Activated CD8-positive, alpha-beta T cell treated with anti-CD3 and anti-CD28 coated beads for 36 hours (primary cell): Measurements from ENCODE around the gene DTX3. TPM values are rescaled to one million over a fixed set of nuclear protein-coding genes. Genes with fewer than 3 reads are reported as not detected.

ENCODE experiments used
- ATAC-seq: fragments of 200-7000 bp; cut with Tn5 transposase; one replicate; pipeline ENCODE4 v1.10.0; 2021; ENCODE audit warnings: mild to moderate bottlenecking, moderate library complexity
- CTCF ChIA-PET: fragments of 350-600 bp; sonication (Branson Sonifier 250); formaldehyde crosslinking; loops from one replicate; lab custom pipeline; 2021; ENCODE audit warnings: antibody characterized with exemption; lab: Charles Lee
- POLR2A ChIA-PET: fragments of 350-600 bp; sonication (Branson Sonifier 250); formaldehyde crosslinking; loops from one replicate; lab custom pipeline; 2021; ENCODE audit warnings: antibody characterized with exemption; lab: Charles Lee
- DNase-seq: peaks from one replicate; pipeline ENCODE4 v3.0.0-alpha.2; 2020
- H3K27ac Mint-ChIP-seq: one replicate; pipeline ENCODE4 v1.8.0; 2021; ENCODE audit warnings: mild to moderate bottlenecking, mixed read lengths
- H3K27me3 Mint-ChIP-seq: one replicate; pipeline ENCODE4 v1.8.0; 2021; ENCODE audit warnings: mixed read lengths
- H3K36me3 Mint-ChIP-seq: one replicate; pipeline ENCODE4 v1.8.0; 2021; ENCODE audit warnings: low read depth, mixed read lengths
- H3K4me1 Mint-ChIP-seq: one replicate; pipeline ENCODE4 v1.8.0; 2021; ENCODE audit warnings: low read depth, mixed read lengths
- H3K4me3 Mint-ChIP-seq: one replicate; pipeline ENCODE4 v1.8.0; 2021; ENCODE audit warnings: mild to moderate bottlenecking, moderate library complexity, mixed read lengths
- H3K9me3 Mint-ChIP-seq: one replicate; pipeline ENCODE4 v1.8.0; 2021; ENCODE audit warnings: mixed read lengths
- intact Hi-C: fragments of 100-400 bp; cut with micrococcal nuclease; formaldehyde crosslinking; loops from one replicate; pipeline ENCODE4 v1.10.0; 2022
- total RNA-seq, 2 experiments: library from RNA; stranded (reverse); gene quantifications; one replicate each; pipeline ENCODE4 v1.2.3, GENCODE V29; 2021
- TF ChIP-seq, protein P1 (sequence below): fragments of 200-600 bp; IDR thresholded peaks from one replicate; pipeline ENCODE4 v1.8.0; 2022; ENCODE audit warnings: antibody characterized with exemption, mild to moderate bottlenecking

Gene DTX3
- total RNA-seq, 2 experiments from 2014 or later: 13.7 to 15.1 TPM

GRCh38 chr12:57620936-57621496 lies 16.4 kb downstream of the DTX3 start:
- H3K4me3 Mint-ChIP-seq: peak overlapping the region; percentile 64
- no peak overlapping the region for H3K27ac Mint-ChIP-seq
- ATAC-seq (no peak), DNase-seq (peak; percentile 33)
- TF ChIP-seq, protein P1, sequence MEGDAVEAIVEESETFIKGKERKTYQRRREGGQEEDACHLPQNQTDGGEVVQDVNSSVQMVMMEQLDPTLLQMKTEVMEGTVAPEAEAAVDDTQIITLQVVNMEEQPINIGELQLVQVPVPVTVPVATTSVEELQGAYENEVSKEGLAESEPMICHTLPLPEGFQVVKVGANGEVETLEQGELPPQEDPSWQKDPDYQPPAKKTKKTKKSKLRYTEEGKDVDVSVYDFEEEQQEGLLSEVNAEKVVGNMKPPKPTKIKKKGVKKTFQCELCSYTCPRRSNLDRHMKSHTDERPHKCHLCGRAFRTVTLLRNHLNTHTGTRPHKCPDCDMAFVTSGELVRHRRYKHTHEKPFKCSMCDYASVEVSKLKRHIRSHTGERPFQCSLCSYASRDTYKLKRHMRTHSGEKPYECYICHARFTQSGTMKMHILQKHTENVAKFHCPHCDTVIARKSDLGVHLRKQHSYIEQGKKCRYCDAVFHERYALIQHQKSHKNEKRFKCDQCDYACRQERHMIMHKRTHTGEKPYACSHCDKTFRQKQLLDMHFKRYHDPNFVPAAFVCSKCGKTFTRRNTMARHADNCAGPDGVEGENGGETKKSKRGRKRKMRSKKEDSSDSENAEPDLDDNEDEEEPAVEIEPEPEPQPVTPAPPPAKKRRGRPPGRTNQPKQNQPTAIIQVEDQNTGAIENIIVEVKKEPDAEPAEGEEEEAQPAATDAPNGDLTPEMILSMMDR: no peak
- ChIA-PET POLR2A (interaction anchor here (0.7 to 2.6 kb wide), 8 partner anchors 10 to 46 kb away, joined by 3 to 13 read pairs (median 4); partner anchors contain the start of genes ARHGEF25 and PIP4K2C), CTCF (interaction anchor here (0.8 to 7.3 kb wide), 24 partner anchors 8 to 165 kb away, joined by 3 to 124 read pairs (median 5); partner anchors contain the start of genes ARHGEF25, B4GALNT1 and PIP4K2C)
- H3K9me3 Mint-ChIP-seq: no peaks in the 10 kb centered on the region
- no peaks in the 10 kb centered on the region for H3K36me3 Mint-ChIP-seq
- peaks cover 79% of the 10 kb centered on the region for H3K27me3 Mint-ChIP-seq
- intact Hi-C loops: no loop called here
- H3K4me1 Mint-ChIP-seq: peaks cover 17% of the 10 kb centered on the region

GRCh38 chr12:57621497-57622292 lies 17.1 kb downstream of the DTX3 start:
- Mint-ChIP-seq H3K4me1 (peaks cover 17% of the 10 kb centered on the region), H3K27ac (no peak overlapping the region), H3K9me3 (no peaks in the 10 kb centered on the region), H3K27me3 (peaks cover 85% of the 10 kb centered on the region), H3K4me3 (peak overlapping the region; percentile 64), H3K36me3 (no peaks in the 10 kb centered on the region)
- TF ChIP-seq, protein P1: peak; percentile 99
- ChIA-PET CTCF (interaction anchor here (0.9 to 7.3 kb wide), 28 partner anchors 7 to 166 kb away, joined by 3 to 124 read pairs (median 5); partner anchors contain the start of genes ARHGEF25 and B4GALNT1), POLR2A (interaction anchor here (0.7 to 1.5 kb wide), 5 partner anchors 11 to 47 kb away, joined by 3 to 6 read pairs (median 4); partner anchors contain the start of gene ARHGEF25)
- intact Hi-C loops: loop anchor here (2.0 kb wide), 1 partner anchor 39 kb away; no protein-coding TSS in a partner anchor
- DNase-seq: peak; percentile 74
- peak; percentile 81 for ATAC-seq

- H3K4me3 Mint-ChIP-seq: peak overlapping the region; percentile 64
- DNase-seq (no peak), ATAC-seq (no peak)
- H3K36me3 Mint-ChIP-seq: no peaks in the 10 kb centered on the region
- H3K27me3 Mint-ChIP-seq: peaks cover 88% of the 10 kb centered on the region
- intact Hi-C loops: loop anchor here (2.0 kb wide), 1 partner anchor 40 kb away; no protein-coding TSS in a partner anchor
- peaks cover 20% of the 10 kb centered on the region for H3K4me1 Mint-ChIP-seq
- H3K9me3 Mint-ChIP-seq: no peaks in the 10 kb centered on the region
- H3K27ac Mint-ChIP-seq: no peak overlapping the region
- TF ChIP-seq, protein P1: no peak
- ChIA-PET POLR2A (interaction anchor here (1.2 kb wide), 1 partner anchor 39 kb away, joined by 6 read pairs; no protein-coding TSS in a partner anchor), CTCF (interaction anchor here (0.6 to 7.3 kb wide), 15 partner anchors 8 to 70 kb away, joined by 3 to 124 read pairs (median 3); no protein-coding TSS in a partner anchor)
Observed at GRCh38 chr12:57622293-57623245, 17.9 kb downstream of the DTX3 start.

DNA sequence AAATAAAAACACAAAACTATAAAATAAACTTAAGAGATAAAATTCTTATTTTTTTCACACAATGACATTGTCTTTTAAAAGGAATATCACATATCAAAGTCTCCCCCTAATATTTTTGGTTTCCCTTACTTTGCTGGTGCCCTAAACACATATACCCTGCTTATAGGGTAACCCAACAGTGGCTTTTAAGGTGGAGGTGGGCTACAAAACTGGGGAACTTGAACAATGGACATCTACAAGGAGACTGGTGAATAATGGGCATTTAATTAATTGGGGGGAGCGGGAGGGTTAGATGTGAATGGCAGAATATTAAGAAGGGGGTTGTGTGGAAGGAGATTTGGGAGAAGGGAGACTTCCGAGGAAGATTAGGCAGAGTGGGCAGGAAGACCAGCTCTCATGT lies 18.8 kb downstream of the DTX3 start:
- H3K27ac Mint-ChIP-seq: no peak overlapping the region
- ChIA-PET POLR2A (interaction anchor here (1.2 kb wide), 1 partner anchor 40 kb away, joined by 6 read pairs; no protein-coding TSS in a partner anchor), CTCF (interaction anchor here (7.3 kb wide), 1 partner anchor 40 kb away, joined by 124 read pairs; no protein-coding TSS in a partner anchor)
- H3K27me3 Mint-ChIP-seq: peaks cover 87% of the 10 kb centered on the region
- no peaks in the 10 kb centered on the region for H3K36me3 Mint-ChIP-seq
- intact Hi-C loops: loop anchor here (2.0 kb wide), 1 partner anchor 41 kb away; no protein-coding TSS in a partner anchor
- H3K9me3 Mint-ChIP-seq: no peaks in the 10 kb centered on the region
- ATAC-seq (no peak), DNase-seq (no peak)
- H3K4me1 Mint-ChIP-seq: peaks cover 27% of the 10 kb centered on the region
- TF ChIP-seq, protein P1: no peak
- H3K4me3 Mint-ChIP-seq: no peak overlapping the region
